Endothelial cell of umbilical vein (primary cell): ENCODE measurements around the gene ESRRA. TPM values are rescaled to one million over a fixed set of nuclear protein-coding genes. Genes with fewer than 3 reads are reported as not detected.

Experiments used
- BruUV-seq: library from RNA; stranded (reverse); fragments of 400-500 nt; replicated peaks from 2 replicates; lab custom pipeline; 2021; lab: Mats Ljungman, UMichigan
- CTCF ChIA-PET: fragments of 300-600, 350-600 bp; sonication (Branson Sonifier 250); formaldehyde crosslinking; loops from one replicate; lab custom pipeline; 2021; ENCODE audit warnings: antibody characterized with exemption, inconsistent platforms; lab: Charles Lee
- POLR2A ChIA-PET: fragments of 300-600, 350-600 bp; sonication (Branson Sonifier 250); formaldehyde crosslinking; loops from one replicate; lab custom pipeline; 2021; ENCODE audit warnings: antibody characterized with exemption, inconsistent platforms; lab: Charles Lee
- DNase-seq: peaks from one replicate; pipeline ENCODE4 v3.0.0-alpha.2; 2011; ENCODE audit warnings: low read depth, low spot score
- FAIRE-seq: peaks from 2 replicates; lab custom pipeline; 2011; peaks lifted over from hg19 to GRCh38; lab: Jason Lieb, UNC
- H2AFZ ChIP-seq: 2 replicates; pipeline ENCODE4 v1.6.0; 2012; ENCODE audit warnings: low read depth, low read length, control low read depth, inconsistent platforms
- H3K27ac ChIP-seq: 2 replicates; pipeline ENCODE4 v1.5.1; 2011; ENCODE audit warnings: low read depth, mild to moderate bottlenecking, control low read depth, low read length, moderate library complexity; ENCODE audit not compliant: insufficient read depth
- H3K27me3 ChIP-seq, 2 experiments: 2 replicates each; pipeline versions ENCODE4 v1.6.0 to v1.6.1; 2011; ENCODE audit warnings: low read length in 2 of 2, mixed read lengths in 1 of 2; ENCODE audit not compliant: control insufficient read depth in 2 of 2, insufficient read depth in 2 of 2
- H3K36me3 ChIP-seq, 2 experiments: 2 replicates in 1 of 2; 3 replicates in 1 of 2; pipeline ENCODE4 v1.5.1; 2011; ENCODE audit warnings: low read length in 2 of 2, mild to moderate bottlenecking in 1 of 2, moderate library complexity in 1 of 2; ENCODE audit not compliant: control insufficient read depth in 2 of 2, insufficient read depth in 2 of 2; ENCODE audit errors: extremely low read depth in 1 of 2
- H3K4me1 ChIP-seq: 3 replicates; pipeline ENCODE4 v1.5.1; 2011; ENCODE audit warnings: mild to moderate bottlenecking, low read length; ENCODE audit not compliant: control insufficient read depth, insufficient read depth; ENCODE audit errors: extremely low read depth
- H3K4me2 ChIP-seq: 2 replicates; pipeline ENCODE4 v1.6.1; 2011; ENCODE audit warnings: low read length, control low read depth, mixed read lengths; ENCODE audit not compliant: insufficient read depth
- H3K4me3 ChIP-seq, 3 experiments: fragments of 200-600 bp in 1 of 3; sonication (generic), shearing (Covaris generic) in 1 of 3; replicated peaks in 1 of 3; 2 replicates each; pipeline ENCODE4 v1.5.1; 2011 to 2016; ENCODE audit warnings: control low read depth in 3 of 3, low read length in 3 of 3, mild to moderate bottlenecking in 2 of 3, inconsistent platforms in 1 of 3, low read depth in 1 of 3, moderate library complexity in 1 of 3; ENCODE audit not compliant: insufficient read depth in 1 of 3
- H3K79me2 ChIP-seq: 2 replicates; pipeline ENCODE4 v1.6.0; 2012; ENCODE audit warnings: low read length, inconsistent platforms; ENCODE audit not compliant: control insufficient read depth, insufficient read depth
- H3K9ac ChIP-seq: replicated peaks from 2 replicates; pipeline ENCODE3; 2011; ENCODE audit warnings: low read length, control low read depth; ENCODE audit not compliant: insufficient read depth; ENCODE audit errors: extremely low read depth
- H3K9me1 ChIP-seq: replicated peaks from 3 replicates; pipeline ENCODE4 v1.6.0; 2011; ENCODE audit warnings: mild to moderate bottlenecking, low read length; ENCODE audit not compliant: control insufficient read depth, insufficient read depth; ENCODE audit errors: extremely low read depth
- H3K9me3 ChIP-seq: replicated peaks from 2 replicates; pipeline ENCODE4 v1.5.1; 2012; ENCODE audit warnings: low read length, inconsistent platforms; ENCODE audit not compliant: control insufficient read depth, insufficient read depth
- H4K20me1 ChIP-seq: replicated peaks from 2 replicates; pipeline ENCODE3; 2011; ENCODE audit warnings: mild to moderate bottlenecking, low read length; ENCODE audit not compliant: control insufficient read depth, insufficient read depth; ENCODE audit errors: extremely low read depth
- EZH2 ChIP-seq: IDR thresholded peaks from 2 replicates; pipeline ENCODE4 v1.6.1; 2012; ENCODE audit warnings: borderline replicate concordance, low read depth, mild to moderate bottlenecking, moderate library complexity, low read length, inconsistent platforms; ENCODE audit not compliant: severe bottlenecking
- FOS ChIP-seq: IDR thresholded peaks from 2 replicates; pipeline ENCODE4 v1.6.1; 2011; ENCODE audit warnings: mild to moderate bottlenecking, low read length, moderate library complexity, borderline replicate concordance; ENCODE audit not compliant: insufficient read depth
- GATA2 ChIP-seq: IDR thresholded peaks from 2 replicates; pipeline ENCODE4 v1.7.0; 2011; ENCODE audit warnings: low read depth, mild to moderate bottlenecking, moderate library complexity, mixed read lengths, low read length; ENCODE audit not compliant: insufficient read length, insufficient read depth
- JUN ChIP-seq: IDR thresholded peaks from 2 replicates; pipeline ENCODE4 v1.6.1; 2011; ENCODE audit warnings: borderline replicate concordance, low read depth; ENCODE audit not compliant: insufficient read length, insufficient read depth
- MYC ChIP-seq: IDR thresholded peaks from one replicate; pipeline ENCODE4 v1.6.1; 2011; ENCODE audit warnings: mild to moderate bottlenecking, low read depth, low read length
- POLR2A ChIP-seq: IDR thresholded peaks from 2 replicates; pipeline ENCODE4 v1.6.1; 2012; ENCODE audit warnings: low read depth, mild to moderate bottlenecking, control low read depth, low read length
- POLR2AphosphoS5 ChIP-seq: IDR thresholded peaks from 2 replicates; pipeline ENCODE4 v1.6.1; 2012; ENCODE audit warnings: low read depth, mild to moderate bottlenecking, control low read depth, low read length, moderate library complexity; ENCODE audit not compliant: insufficient read depth
- dilution Hi-C: fragments of 300-500 bp; cut with MboI; formaldehyde crosslinking; loops from one replicate; pipeline ENCODE4 v1.15.0; 2019; ENCODE audit warnings: low sequenced_read_pairs; ENCODE audit not compliant: extremely low pct_ligation_motif_present
- intact Hi-C: fragments of 100-400 bp; cut with micrococcal nuclease; formaldehyde crosslinking; loops from one replicate; pipeline ENCODE4 v1.10.0; 2022
- polyA plus RNA-seq, 4 experiments: library from polyadenylated mRNA; depleted of rRNA in 3 of 4; stranded (reverse) in 3 of 4; unstranded in 1 of 4; fragments of >200 nt; gene quantifications; 2 replicates each; pipeline versions ENCODE4 v1.2.1 to v1.2.3, GENCODE V29; 2011 to 2012; ENCODE audit warnings: missing spikeins in 1 of 4
- total RNA-seq: library from RNA; stranded (reverse); gene quantifications from 2 replicates; pipeline ENCODE4 v1.2.3, GENCODE V29; 2021
- TF ChIP-seq, protein P1 (sequence below): IDR thresholded peaks from 2 replicates; pipeline ENCODE4 v1.6.1; 2011; ENCODE audit not compliant: insufficient read depth, insufficient read length
- TF ChIP-seq, protein P2 (sequence below), 2 donors: IDR thresholded peaks; 1 replicate in 1 of 2; 2 replicates in 1 of 2; pipeline ENCODE4 v1.5.1; 2011; ENCODE audit warnings: low read length in 2 of 2, mild to moderate bottlenecking in 2 of 2, moderate library complexity in 2 of 2, control low read depth in 1 of 2, inconsistent platforms in 1 of 2, low read depth in 1 of 2; ENCODE audit not compliant: insufficient read depth in 1 of 2; ENCODE audit errors: extremely low read depth in 1 of 2

ESRRA gene
- total and polyA plus RNA-seq, 2 donors (not counting 3 experiments of a cell fraction or from before 2014, with no cell fraction given) = 17.2 to 37.4 TPM

DNA sequence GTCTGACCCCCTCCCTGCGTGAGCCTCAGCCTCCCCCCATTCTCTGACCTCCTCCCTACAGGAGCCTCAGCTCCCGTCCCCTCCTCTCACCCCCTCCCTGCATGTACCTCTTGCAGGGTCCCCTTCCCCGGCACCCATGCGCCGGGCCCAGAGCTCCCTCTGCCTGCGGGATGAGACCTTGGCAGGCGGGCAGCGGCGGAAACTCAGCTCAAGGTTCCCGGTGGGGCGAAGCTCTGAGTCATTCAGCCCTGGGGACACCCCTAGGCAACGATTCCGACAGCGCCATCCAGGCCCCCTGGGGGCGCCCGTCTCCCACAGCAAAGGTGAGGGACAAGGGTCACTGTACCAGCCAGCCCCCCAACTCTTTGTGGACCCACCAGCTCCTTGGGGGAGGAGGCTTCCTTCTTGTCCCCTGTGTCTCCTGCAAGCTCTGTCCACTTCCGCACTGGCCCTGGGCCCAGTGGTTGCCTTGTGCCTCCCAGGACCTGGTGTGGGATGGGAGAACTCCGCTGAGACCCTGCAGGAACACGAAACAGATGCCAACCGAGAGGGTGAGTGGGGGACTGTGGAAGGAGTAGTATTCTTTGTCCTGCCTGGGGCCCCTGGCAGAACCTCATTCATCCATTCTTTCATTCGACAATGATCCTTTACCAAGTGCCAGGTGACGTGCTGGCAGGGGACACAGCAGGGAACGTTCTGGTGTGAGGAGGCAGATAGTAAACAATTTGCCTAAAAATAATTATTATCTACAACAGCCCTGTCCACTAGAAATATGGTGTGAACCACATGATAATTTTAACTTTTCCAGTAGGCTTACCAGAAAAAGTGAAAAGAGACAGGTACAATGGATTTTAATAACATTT is 50.0 kb downstream of the ESRRA start:
- Histone ChIP-seq H4K20me1 (no peaks in the 10 kb centered on the region), H3K27me3 (no peaks in the 10 kb centered on the region), H3K4me2 (peak overlapping the region; percentile 24), H3K4me3 (peak overlapping the region in 2 of 3 experiments; percentile 7 to 23), H3K4me1 (peaks cover 22% of the 10 kb centered on the region), H3K27ac (peak overlapping the region; percentile 58), H3K9ac (peak overlapping the region; percentile 21), H2AFZ (peak overlapping the region; percentile 87), H3K79me2 (peaks cover 8% of the 10 kb centered on the region), H3K36me3 (peaks cover 0 to 2% of the 10 kb centered on the region in 2 experiments), H3K9me3 (no peaks in the 10 kb centered on the region), H3K9me1 (no peaks in the 10 kb centered on the region)
- DNase-seq = peak; percentile 87
- dilution Hi-C loops = no loop called here
- ChIA-PET POLR2A (interaction anchor here (1.7 kb wide), 1 partner anchor 12 kb away, joined by 11 read pairs; no protein-coding TSS in a partner anchor), CTCF (interaction anchor here (0.6 to 5.5 kb wide), 34 partner anchors 9 to 354 kb away, joined by 3 to 107 read pairs (median 6); partner anchors contain the start of genes BAD, CATSPERZ, ESRRA and FERMT3)
- BruUV-seq = no TSS peak
- intact Hi-C loops = loop anchor here (1.0 to 5.0 kb wide), 3 partner anchors 38 to 113 kb away; partner anchors contain the start of genes ESRRA, FKBP2 and TRMT112
- TF ChIP-seq GATA2 = no peak
- peak; percentile 90 for TF ChIP-seq FOS
- no peak for TF ChIP-seq POLR2A
- TF ChIP-seq, protein P1, sequence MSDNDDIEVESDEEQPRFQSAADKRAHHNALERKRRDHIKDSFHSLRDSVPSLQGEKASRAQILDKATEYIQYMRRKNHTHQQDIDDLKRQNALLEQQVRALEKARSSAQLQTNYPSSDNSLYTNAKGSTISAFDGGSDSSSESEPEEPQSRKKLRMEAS = no peak
- peak; percentile 5 for TF ChIP-seq JUN
- TF ChIP-seq MYC = no peak
- TF ChIP-seq POLR2AphosphoS5 = peak; percentile 52
- TF ChIP-seq EZH2 = no peak
- TF ChIP-seq, protein P2, sequence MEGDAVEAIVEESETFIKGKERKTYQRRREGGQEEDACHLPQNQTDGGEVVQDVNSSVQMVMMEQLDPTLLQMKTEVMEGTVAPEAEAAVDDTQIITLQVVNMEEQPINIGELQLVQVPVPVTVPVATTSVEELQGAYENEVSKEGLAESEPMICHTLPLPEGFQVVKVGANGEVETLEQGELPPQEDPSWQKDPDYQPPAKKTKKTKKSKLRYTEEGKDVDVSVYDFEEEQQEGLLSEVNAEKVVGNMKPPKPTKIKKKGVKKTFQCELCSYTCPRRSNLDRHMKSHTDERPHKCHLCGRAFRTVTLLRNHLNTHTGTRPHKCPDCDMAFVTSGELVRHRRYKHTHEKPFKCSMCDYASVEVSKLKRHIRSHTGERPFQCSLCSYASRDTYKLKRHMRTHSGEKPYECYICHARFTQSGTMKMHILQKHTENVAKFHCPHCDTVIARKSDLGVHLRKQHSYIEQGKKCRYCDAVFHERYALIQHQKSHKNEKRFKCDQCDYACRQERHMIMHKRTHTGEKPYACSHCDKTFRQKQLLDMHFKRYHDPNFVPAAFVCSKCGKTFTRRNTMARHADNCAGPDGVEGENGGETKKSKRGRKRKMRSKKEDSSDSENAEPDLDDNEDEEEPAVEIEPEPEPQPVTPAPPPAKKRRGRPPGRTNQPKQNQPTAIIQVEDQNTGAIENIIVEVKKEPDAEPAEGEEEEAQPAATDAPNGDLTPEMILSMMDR (IDR thresholded peaks at IDR 0.05; ENCODE audit: extremely low read depth in 1 of 2, insufficient read depth in 1 of 2, low read depth in 1 of 2, low read length in 2 of 2) = peak; percentile 86 to 87
- peak; percentile 96 for FAIRE-seq
